Peyer's patch (tissue), 4 donors: ENCODE results near the gene SPECC1L. TPM values are rescaled to one million over a fixed set of nuclear protein-coding genes. Genes with fewer than 3 reads are reported as not detected.
A peak's percentile ranks its signal among the peaks of the same experiment; 100 is the strongest.

Experiments used
- DNase-seq, 3 donors: peaks; one replicate each; pipeline ENCODE4 v3.0.0-alpha.2; 2017 to 2019
- H3K27ac ChIP-seq, 4 donors: fragments of 200-600 bp; sonication (generic); one replicate each; pipeline ENCODE4 v1.5.1; 2016 to 2019
- H3K27me3 ChIP-seq, 2 donors: fragments of 200-600 bp; sonication (generic); one replicate each; pipeline ENCODE4 v1.5.1; 2019
- H3K36me3 ChIP-seq, 3 donors: fragments of 200-600 bp; sonication (generic); one replicate each; pipeline ENCODE4 v1.5.1; 2016 to 2019
- H3K4me1 ChIP-seq, 4 donors: fragments of 200-600 bp; sonication (generic); one replicate each; pipeline ENCODE4 v1.5.1; 2016 to 2019
- H3K4me3 ChIP-seq, 4 donors: fragments of 200-600 bp; sonication (generic); 1 replicate in 3 of 4; 2 replicates in 1 of 4; pipeline ENCODE4 v1.5.1; 2016 to 2019; ENCODE audit warnings: mild to moderate bottlenecking in 1 of 4
- H3K9me3 ChIP-seq, 4 donors: fragments of 200-600 bp; sonication (generic); one replicate each; pipeline ENCODE4 v1.5.1; 2016 to 2019; ENCODE audit warnings: mild to moderate bottlenecking in 1 of 4
- CTCF ChIP-seq, 6 experiments: fragments of 450-650 bp in 4 of 6; fragments of 200-600 bp in 2 of 6; sonication (generic) in 1 of 6; IDR thresholded peaks; one replicate each; pipeline ENCODE4 v1.5.1; 2017 to 2019; ENCODE audit warnings: antibody characterized with exemption in 6 of 6, mild to moderate bottlenecking in 3 of 6, moderate library complexity in 1 of 6
- POLR2A ChIP-seq, 2 donors: fragments of 450-650 bp; IDR thresholded peaks; one replicate each; pipeline ENCODE4 v1.5.1; 2017; ENCODE audit warnings: antibody characterized with exemption in 2 of 2, mild to moderate bottlenecking in 2 of 2, moderate library complexity in 2 of 2
- total RNA-seq, 4 donors: library from RNA; depleted of rRNA; stranded (reverse); fragments of >200 nt; gene quantifications; one replicate each; pipeline ENCODE4 v1.1.0, GENCODE V29; 2016

SPECC1L gene
- total RNA-seq, 4 donors from 2014 or later = 24.2 to 147 (median 34.4) TPM

DNA sequence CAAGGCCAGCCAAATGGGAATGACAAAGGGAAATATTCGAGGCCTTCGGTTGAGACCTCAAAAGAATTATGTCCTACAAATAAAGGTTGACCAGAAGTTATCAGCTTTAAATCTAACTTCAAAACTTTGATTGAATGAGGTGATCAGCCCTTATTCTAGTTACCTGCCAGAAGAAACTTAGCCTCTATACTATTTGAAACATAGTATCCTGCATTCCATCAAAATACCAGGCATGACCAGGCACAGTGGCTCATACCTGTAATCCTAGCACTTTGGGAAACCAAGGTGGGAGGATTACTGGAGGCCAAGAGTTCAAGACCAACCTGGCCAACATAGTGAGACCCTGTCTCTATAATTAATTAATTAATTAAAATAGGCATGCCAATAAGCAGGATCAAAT is 112.4 kb downstream of the SPECC1L start:
- Histone ChIP-seq H3K4me1 (no peaks in the 10 kb centered on the region), H3K27ac (no peak overlapping the region), H3K27me3 (no peaks in the 10 kb centered on the region), H3K9me3 (no peaks in the 10 kb centered on the region), H3K36me3 (peaks cover 0 to 20% (median 0%) of the 10 kb centered on the region in 3 donors), H3K4me3 (no peak overlapping the region)
- no peak for DNase-seq
- no peak for TF ChIP-seq CTCF (IDR thresholded peaks at IDR 0.05)
- TF ChIP-seq POLR2A (IDR thresholded peaks at IDR 0.05) = no peak

DNA sequence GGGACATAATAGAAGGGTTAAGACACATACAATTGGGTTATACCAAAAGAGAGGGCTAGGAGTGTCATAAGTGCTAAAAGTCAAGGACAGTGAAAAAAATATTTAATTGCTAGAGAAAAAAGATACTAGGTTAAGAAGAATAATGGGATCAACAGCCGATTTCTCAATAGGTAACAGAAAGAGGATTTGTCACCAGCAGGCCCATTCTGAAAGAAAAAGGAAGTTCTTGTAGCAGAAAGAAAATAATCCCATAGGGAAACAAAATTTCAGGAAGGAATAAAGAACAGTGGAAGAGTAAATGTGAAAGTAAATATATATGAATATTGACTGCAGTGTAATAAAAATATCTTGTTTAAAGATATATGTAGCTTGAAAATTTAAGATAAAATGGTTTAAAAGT is 113.5 kb downstream of the SPECC1L start:
- Histone ChIP-seq H3K9me3 (no peaks in the 10 kb centered on the region), H3K4me1 (no peaks in the 10 kb centered on the region), H3K27me3 (no peaks in the 10 kb centered on the region), H3K4me3 (no peak overlapping the region), H3K27ac (no peak overlapping the region), H3K36me3 (peaks cover 0 to 20% (median 0%) of the 10 kb centered on the region in 3 donors)
- DNase-seq = no peak
- TF ChIP-seq CTCF (IDR thresholded peaks at IDR 0.05) (no peak), POLR2A (IDR thresholded peaks at IDR 0.05) (no peak)

- Histone ChIP-seq H3K27me3 (no peaks in the 10 kb centered on the region), H3K4me3 (no peak overlapping the region), H3K9me3 (no peaks in the 10 kb centered on the region), H3K4me1 (peaks cover 0 to 10% (median 0%) of the 10 kb centered on the region in 4 donors), H3K27ac (no peak overlapping the region), H3K36me3 (peaks cover 0 to 7% (median 0%) of the 10 kb centered on the region in 3 donors)
- no peak for TF ChIP-seq POLR2A (IDR thresholded peaks at IDR 0.05)
- TF ChIP-seq CTCF (IDR thresholded peaks at IDR 0.05) = no peak
- DNase-seq = no peak
Observed at GRCh38 chr22:24386937-24387471, 116.4 kb downstream of the SPECC1L start.

DNA sequence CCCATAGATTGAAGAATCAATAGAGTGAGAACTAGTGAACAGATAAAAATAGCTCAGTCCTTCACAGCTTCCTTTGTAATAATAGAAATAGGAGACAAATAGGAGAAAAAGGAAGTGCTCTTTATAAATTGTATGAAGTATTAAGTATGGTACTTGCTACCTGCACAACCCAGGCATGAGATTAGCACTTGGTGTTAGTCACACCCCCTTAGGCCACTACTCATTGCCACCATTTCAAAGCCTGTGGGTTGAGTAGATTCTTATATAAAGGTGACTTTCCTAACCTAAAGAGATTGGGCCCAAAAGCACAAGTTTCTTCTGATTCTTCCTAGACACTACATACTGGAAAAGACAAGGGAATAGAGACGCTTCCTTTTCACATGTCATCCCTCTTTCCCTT is 119.0 kb downstream of the SPECC1L start:
- Histone ChIP-seq H3K36me3 (no peaks in the 10 kb centered on the region), H3K4me3 (no peak overlapping the region), H3K27me3 (no peaks in the 10 kb centered on the region), H3K9me3 (no peaks in the 10 kb centered on the region), H3K27ac (peak overlapping the region in 1 of 4 donors; percentile 38), H3K4me1 (peaks cover 0 to 19% (median 0%) of the 10 kb centered on the region in 4 donors)
- no peak for DNase-seq
- no peak for TF ChIP-seq CTCF (IDR thresholded peaks at IDR 0.05)
- no peak for TF ChIP-seq POLR2A (IDR thresholded peaks at IDR 0.05)

GRCh38 chr22:24390156-24390555 is 119.5 kb downstream of the SPECC1L start:
- TF ChIP-seq POLR2A (IDR thresholded peaks at IDR 0.05) (no peak), CTCF (IDR thresholded peaks at IDR 0.05) (no peak)
- Histone ChIP-seq H3K36me3 (no peaks in the 10 kb centered on the region), H3K9me3 (no peaks in the 10 kb centered on the region), H3K4me1 (peaks cover 0 to 19% (median 0%) of the 10 kb centered on the region in 4 donors), H3K27ac (peak overlapping the region in 1 of 4 donors; percentile 38), H3K4me3 (no peak overlapping the region), H3K27me3 (no peaks in the 10 kb centered on the region)
- DNase-seq = no peak
